A172 (cell line): ENCODE data around the gene AGMO. TPM values are rescaled to one million over a fixed set of nuclear protein-coding genes. Genes with fewer than 3 reads are reported as not detected.
A peak's percentile ranks its signal among the peaks of the same experiment; 100 is the strongest.

Source experiments
- DNase-seq: peaks from one replicate; pipeline ENCODE4 v3.0.0-alpha.2; 2015; ENCODE audit warnings: low spot score
- total RNA-seq: library from RNA; depleted of rRNA; stranded (reverse); fragments of >200 nt; shearing (Covaris generic); gene quantifications from 2 replicates; pipeline ENCODE4 v1.2.3, GENCODE V29; 2014; rRNA removed

Gene AGMO
- 0.43 TPM in 1 of 2 replicates, not detected in the other for total RNA-seq

- peak; percentile 25 for DNase-seq
These were observed at the start of gene AGMO for GRCh38 chr7:15561835-15562234. AGMO (minus strand) TSS chr7:15562015.

- DNase-seq, result no peak
These were observed 48.7 kb upstream of the AGMO start for GRCh38 chr7:15610503-15610902.

GRCh38 chr7:15609287-15609686 lies 47.5 kb upstream of the AGMO start:
- no peak for DNase-seq

GRCh38 chr7:15607529-15608210 lies 45.9 kb upstream of the AGMO start:
- no peak for DNase-seq

- no peak for DNase-seq
These were observed 44.7 kb upstream of the AGMO start for GRCh38 chr7:15606561-15606960.

- DNase-seq, result no peak
These were observed 42.4 kb upstream of the AGMO start for GRCh38 chr7:15604166-15604565.

- peak; percentile 16 for DNase-seq
These were observed 41.3 kb upstream of the AGMO start for GRCh38 chr7:15603124-15603523.

- DNase-seq, result no peak
These were observed 40.4 kb upstream of the AGMO start for GRCh38 chr7:15602236-15602635.

- no peak for DNase-seq
These were observed 39.4 kb upstream of the AGMO start for GRCh38 chr7:15601175-15601574.

- no peak for DNase-seq
These were observed 38.5 kb upstream of the AGMO start for GRCh38 chr7:15600298-15600697.

GRCh38 chr7:15594461-15594860 lies 32.6 kb upstream of the AGMO start:
- no peak for DNase-seq

GRCh38 chr7:15593382-15593781 lies 31.6 kb upstream of the AGMO start:
- DNase-seq, result no peak

- no peak for DNase-seq
These were observed 24.5 kb upstream of the AGMO start for GRCh38 chr7:15586266-15586665.

GRCh38 chr7:15584575-15584974 lies 22.8 kb upstream of the AGMO start:
- DNase-seq, result no peak

GRCh38 chr7:15582773-15583172 lies 21.0 kb upstream of the AGMO start:
- no peak for DNase-seq

- DNase-seq, result no peak
These were observed 19.6 kb upstream of the AGMO start for GRCh38 chr7:15581352-15581951.

- no peak for DNase-seq
These were observed 19.0 kb upstream of the AGMO start for GRCh38 chr7:15580604-15581351.

GRCh38 chr7:15577600-15577999 lies 15.8 kb upstream of the AGMO start:
- no peak for DNase-seq

GRCh38 chr7:15571301-15571878 lies 9.6 kb upstream of the AGMO start:
- DNase-seq, result peak; percentile 39

GRCh38 chr7:15567652-15568051 lies 5.8 kb upstream of the AGMO start:
- DNase-seq, result no peak

- no peak for DNase-seq
These were observed 5.2 kb upstream of the AGMO start for GRCh38 chr7:15567036-15567435.

GRCh38 chr7:15566476-15566875 lies 4.7 kb upstream of the AGMO start:
- DNase-seq, result no peak

GRCh38 chr7:15560968-15561367 lies 847 bp downstream of the AGMO start:
- DNase-seq, result no peak
